HepG2 (cell line): Measurements from ENCODE around the gene TPRX1. TPM values are rescaled to one million over a fixed set of nuclear protein-coding genes. Genes with fewer than 3 reads are reported as not detected.

Source experiments
- ARNTL ChIP-seq: sonication (generic); formaldehyde crosslinking; IDR thresholded peaks from 2 replicates; pipeline ENCODE4 v1.4.0; 2020; ENCODE audit warnings: mild to moderate bottlenecking, missing genetic modification reagents
- BRD4 ChIP-seq: sonication (generic); formaldehyde crosslinking; IDR thresholded peaks from 2 replicates; pipeline ENCODE4 v1.4.0; 2020; ENCODE audit warnings: missing genetic modification reagents
- DR1 ChIP-seq: sonication (generic); formaldehyde crosslinking; IDR thresholded peaks from 2 replicates; pipeline ENCODE4 v1.8.0; 2021; ENCODE audit warnings: mild to moderate bottlenecking, missing genetic modification reagents, inconsistent platforms
- FOXP1 ChIP-seq, 2 experiments: fragments of 450-650 bp in 1 of 2; IDR thresholded peaks; 2 replicates each; pipeline ENCODE4 v1.6.1; 2017 to 2018; ENCODE audit warnings: antibody characterized with exemption in 1 of 2
- KAT2B ChIP-seq: fragments of 150-350 bp; IDR thresholded peaks from 2 replicates; pipeline ENCODE4 v1.6.1; 2014; ENCODE audit warnings: low read depth, low read length, borderline replicate concordance
- KDM6A ChIP-seq: IDR thresholded peaks from 2 replicates; pipeline ENCODE4 v1.6.1; 2016; ENCODE audit warnings: low read depth
- MBNL3 ChIP-seq: fragments of 250-450 bp; sonication (Bioruptor Pico); conservative IDR thresholded peaks from 2 replicates; pipeline ENCODE4 v1.8.0; 2022; ENCODE audit warnings: mild to moderate bottlenecking, inconsistent platforms
- MYPOP ChIP-seq: sonication (generic); formaldehyde crosslinking; IDR thresholded peaks from 2 replicates; pipeline ENCODE4 v1.8.1; 2023; ENCODE audit warnings: mild to moderate bottlenecking, moderate library complexity, missing genetic modification reagents
- NCOA2 ChIP-seq: sonication (generic); formaldehyde crosslinking; IDR thresholded peaks from 2 replicates; pipeline ENCODE4 v1.8.0; 2022; ENCODE audit warnings: inconsistent platforms
- NFE2L2 ChIP-seq: fragments of 150-350 bp; IDR thresholded peaks from 2 replicates; pipeline ENCODE4 v1.6.1; 2014; ENCODE audit warnings: low read length
- NFKB2 ChIP-seq: sonication (generic); formaldehyde crosslinking; IDR thresholded peaks from 2 replicates; pipeline ENCODE4 v1.4.0; 2020; ENCODE audit warnings: missing genetic modification reagents, borderline replicate concordance
- NPAS2 ChIP-seq: sonication (generic); formaldehyde crosslinking; IDR thresholded peaks from 2 replicates; pipeline ENCODE4 v1.8.0; 2022; ENCODE audit warnings: mild to moderate bottlenecking, missing genetic modification reagents, borderline replicate concordance
- NR2C2 ChIP-seq: sonication (generic); formaldehyde crosslinking; IDR thresholded peaks from 2 replicates; pipeline ENCODE4 v1.4.0; 2020; ENCODE audit warnings: missing genetic modification reagents, mild to moderate bottlenecking, moderate library complexity, borderline replicate concordance
- NR2F1 ChIP-seq, 2 experiments: fragments of 450-650 bp in 1 of 2; formaldehyde crosslinking in 1 of 2; IDR thresholded peaks; 2 replicates each; pipeline versions ENCODE4 v1.5.0 to v1.6.1; 2016 to 2020; ENCODE audit warnings: mild to moderate bottlenecking in 1 of 2, missing compliant biosample characterization in 1 of 2, missing genetic modification reagents in 1 of 2, moderate library complexity in 1 of 2
- REST ChIP-seq, 2 experiments: IDR thresholded peaks; 2 replicates each; pipeline ENCODE4 v1.6.1; 2011 to 2012; ENCODE audit warnings: low read length in 2 of 2, borderline replicate concordance in 1 of 2, low read depth in 1 of 2, mild to moderate bottlenecking in 1 of 2, moderate library complexity in 1 of 2
- SMYD3 ChIP-seq: sonication (generic); formaldehyde crosslinking; IDR thresholded peaks from 2 replicates; pipeline ENCODE4 v1.8.1; 2023; ENCODE audit warnings: mild to moderate bottlenecking, missing genetic modification reagents
- SP2 ChIP-seq: sonication (generic); formaldehyde crosslinking; IDR thresholded peaks from 2 replicates; pipeline ENCODE4 v1.5.1; 2020; ENCODE audit warnings: mild to moderate bottlenecking, missing genetic modification reagents
- SRF ChIP-seq: IDR thresholded peaks from 2 replicates; pipeline ENCODE4 v1.6.1; 2011; ENCODE audit warnings: mild to moderate bottlenecking, low read depth, low read length, moderate library complexity
- U2AF2 ChIP-seq: fragments of 200-400 bp; formaldehyde crosslinking; IDR thresholded peaks from 2 replicates; pipeline ENCODE4 v1.6.1; 2017; ENCODE audit warnings: low read depth, mild to moderate bottlenecking, low read length
- ZFYVE20 ChIP-seq: sonication (generic); formaldehyde crosslinking; IDR thresholded peaks from 2 replicates; pipeline ENCODE4 v1.8.0; 2023; ENCODE audit warnings: low read depth, mild to moderate bottlenecking, moderate library complexity, missing genetic modification reagents, borderline replicate concordance
- ZIK1 ChIP-seq: sonication (generic); formaldehyde crosslinking; IDR thresholded peaks from 2 replicates; pipeline ENCODE4 v1.5.0; 2020; ENCODE audit warnings: mild to moderate bottlenecking, low read depth, missing genetic modification reagents, borderline replicate concordance
- ZNF629 ChIP-seq: sonication (generic); formaldehyde crosslinking; conservative IDR thresholded peaks from 2 replicates; pipeline ENCODE4 v1.5.0; 2020; ENCODE audit warnings: missing genetic modification reagents
- ZNF740 ChIP-seq: sonication (generic); formaldehyde crosslinking; IDR thresholded peaks from 2 replicates; pipeline ENCODE4 v1.4.0; 2020; ENCODE audit warnings: missing genetic modification reagents
- polyA plus RNA-seq, 8 experiments: library from polyadenylated mRNA; depleted of rRNA in 3 of 8; stranded (reverse) in 7 of 8; unstranded in 1 of 8; fragments of >200 nt; fragmentation: Illumina TruSeq in 4 of 8; extraction: Trizol in 4 of 8; gene quantifications; 2 replicates each; pipeline versions ENCODE4 v1.2.1 to v1.2.3, GENCODE V29; 2011 to 2016; ENCODE audit warnings: low read depth in 4 of 8, missing spikeins in 1 of 8, mixed read lengths in 1 of 8; ENCODE audit not compliant: insufficient read depth in 1 of 8
- total RNA-seq, 5 experiments: library from RNA; depleted of rRNA; stranded (reverse); fragments of >200 nt; fragmentation: Illumina TruSeq; extraction: Trizol; gene quantifications; 2 replicates each; pipeline ENCODE4 v1.2.3, GENCODE V29; 2016; ENCODE audit warnings: low read depth in 1 of 5

Gene TPRX1
- total and polyA plus RNA-seq, 2 of the 13 experiments (the other 11 are each of a cell fraction or from before 2014, with no cell fraction given), result not detected

GRCh38 chr19:47757617-47758442, 46.5 kb downstream of the TPRX1 start (continued):
- TF ChIP-seq ZIK1 (CRISPR knock-in tag) (no peak), ZFYVE20 (CRISPR knock-in tag) (no peak), MBNL3 (CRISPR knock-in tag) (no peak), NCOA2 (no peak), NR2F1 (CRISPR knock-in tag; IDR thresholded peaks at IDR 0.05) (peak in 1 of 2 experiments; percentile 34; a peak in 1 of 4 replicates), BRD4 (no peak), KDM6A (CRISPR knock-in tag) (no peak), SRF (no peak), NR2C2 (CRISPR knock-in tag) (peak; percentile 58; the same call in 1 of the 2 replicates), DR1 (CRISPR knock-in tag) (no peak), NFE2L2 (no peak), MYPOP (no peak), REST (IDR thresholded peaks at IDR 0.05; ENCODE audit: borderline replicate concordance in 1 of 2, low read depth in 1 of 2, low read length in 2 of 2) (no peak), SP2 (CRISPR knock-in tag) (no peak), NFKB2 (CRISPR knock-in tag) (no peak), NPAS2 (no peak), U2AF2 (no peak), KAT2B (no peak), SMYD3 (CRISPR knock-in tag) (no peak), ARNTL (no peak), ZNF740 (CRISPR knock-in tag) (no peak), ZNF629 (CRISPR knock-in tag) (no peak), FOXP1 (IDR thresholded peaks at IDR 0.05) (no peak), FOXP1 (CRISPR knock-in tag; IDR thresholded peaks at IDR 0.05) (no peak)
